ENCODE data around the gene FBXO2.
A peak's percentile ranks its signal among the peaks of the same experiment; 100 is the strongest.

FBXO2 gene

DNA sequence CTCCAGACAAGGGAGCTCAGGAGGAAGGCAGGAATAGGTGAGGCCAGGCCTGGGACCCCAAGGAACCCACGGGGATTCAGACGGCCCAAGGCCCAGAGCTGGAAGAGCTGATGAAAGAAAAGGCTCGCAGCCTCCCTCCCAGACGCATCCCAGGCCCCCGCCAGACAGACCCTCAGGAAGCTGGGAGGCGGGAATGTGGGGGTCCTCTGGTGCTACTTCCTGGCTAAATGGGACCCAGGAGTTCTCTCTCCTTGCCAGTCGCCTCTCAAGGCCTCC, 430 bp downstream of the FBXO2 start:
- DNase-seq (ENCODE audit: insufficient read length, low spot score) (no peak), FAIRE-seq (no peak)

DNA sequence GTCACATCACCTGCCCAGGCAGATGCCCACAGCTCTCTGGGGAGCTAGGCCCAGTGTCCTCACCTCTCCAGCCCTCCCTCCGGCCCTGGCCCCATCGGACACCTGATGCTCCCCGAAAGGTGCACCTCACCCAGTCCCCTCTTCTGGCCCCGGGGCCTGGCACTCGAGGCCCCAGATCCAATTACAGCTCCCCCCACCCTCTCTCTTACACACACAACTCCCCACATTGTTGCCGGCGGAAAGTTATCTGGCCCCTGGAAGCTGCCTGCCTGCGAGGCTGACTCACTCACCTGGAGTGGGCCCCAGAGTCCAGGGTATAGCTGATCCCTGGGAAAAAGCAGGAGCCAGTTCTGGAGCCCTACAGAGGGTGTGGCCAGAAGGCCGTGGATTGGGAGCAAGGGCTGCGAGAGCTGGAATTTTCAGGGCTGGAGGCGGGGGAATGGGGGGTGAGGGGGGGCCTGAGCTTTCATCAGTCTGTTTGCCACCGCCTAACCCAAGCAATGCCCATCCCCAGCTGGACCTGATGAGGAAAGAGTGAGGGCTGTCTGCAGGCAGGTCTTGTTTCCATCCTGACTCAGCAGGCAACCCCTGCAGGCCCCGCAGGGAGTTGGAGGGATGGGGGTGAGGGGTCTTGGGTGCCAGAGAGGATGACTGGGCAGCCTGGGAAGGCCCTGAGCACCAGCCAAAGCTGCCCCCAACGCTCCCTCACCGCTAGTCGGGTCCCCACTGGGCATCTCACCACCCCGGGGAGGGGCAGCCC, 948 bp downstream of the FBXO2 start:
- FAIRE-seq: peak; percentile 65
- peak; percentile 81 for DNase-seq (ENCODE audit: insufficient read length, low spot score)

DNA sequence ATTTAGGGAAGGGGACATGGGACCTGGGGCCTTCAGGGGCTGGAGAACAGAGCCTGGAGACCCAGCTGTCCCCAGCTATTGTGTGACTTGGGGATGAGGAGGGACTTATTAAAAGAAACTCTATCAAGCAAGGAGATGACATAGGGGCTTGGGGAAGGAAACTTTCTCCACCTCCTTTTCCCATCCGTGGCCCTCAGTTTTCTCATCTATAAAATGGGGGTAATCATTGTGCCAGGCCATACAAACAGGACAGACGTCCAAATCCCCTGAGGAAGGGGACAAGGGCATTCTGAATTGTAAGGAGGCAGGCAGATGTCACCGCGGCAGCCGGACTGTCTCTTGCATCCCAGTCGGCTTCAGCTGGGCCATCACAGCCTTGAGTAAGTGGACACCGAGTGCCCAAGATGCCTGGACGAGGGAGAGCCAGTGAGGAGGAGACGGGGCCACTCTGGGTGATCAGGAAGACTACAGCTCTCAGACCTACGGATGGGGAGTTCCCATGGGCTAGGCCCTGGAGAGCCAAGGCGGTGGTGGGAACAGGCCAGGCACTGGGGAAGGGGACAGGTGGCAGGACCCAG, 1.9 kb downstream of the FBXO2 start:
- no peak for FAIRE-seq
- DNase-seq (ENCODE audit: insufficient read length, low spot score): no peak

DNA sequence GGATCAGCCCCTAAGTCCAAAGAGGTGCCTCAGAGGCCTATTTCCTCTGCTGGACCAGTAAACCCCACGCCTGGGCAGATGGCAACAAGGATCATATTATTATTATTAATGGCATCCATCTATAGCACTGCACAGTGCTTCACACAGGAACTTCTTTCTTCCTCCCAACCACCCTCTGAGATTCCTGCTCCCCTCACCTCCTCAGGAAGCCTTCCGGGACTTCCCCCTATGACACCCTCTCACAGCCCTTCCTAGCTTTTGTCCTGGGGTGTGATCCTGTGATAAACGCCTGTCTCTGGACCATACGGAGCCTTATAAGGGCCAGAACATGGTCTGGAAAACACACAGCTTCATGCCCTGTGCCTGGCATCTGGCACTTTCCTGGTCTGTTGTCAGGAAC, 3.2 kb downstream of the FBXO2 start:
- FAIRE-seq (no peak), DNase-seq (ENCODE audit: insufficient read length, low spot score) (no peak)

DNA sequence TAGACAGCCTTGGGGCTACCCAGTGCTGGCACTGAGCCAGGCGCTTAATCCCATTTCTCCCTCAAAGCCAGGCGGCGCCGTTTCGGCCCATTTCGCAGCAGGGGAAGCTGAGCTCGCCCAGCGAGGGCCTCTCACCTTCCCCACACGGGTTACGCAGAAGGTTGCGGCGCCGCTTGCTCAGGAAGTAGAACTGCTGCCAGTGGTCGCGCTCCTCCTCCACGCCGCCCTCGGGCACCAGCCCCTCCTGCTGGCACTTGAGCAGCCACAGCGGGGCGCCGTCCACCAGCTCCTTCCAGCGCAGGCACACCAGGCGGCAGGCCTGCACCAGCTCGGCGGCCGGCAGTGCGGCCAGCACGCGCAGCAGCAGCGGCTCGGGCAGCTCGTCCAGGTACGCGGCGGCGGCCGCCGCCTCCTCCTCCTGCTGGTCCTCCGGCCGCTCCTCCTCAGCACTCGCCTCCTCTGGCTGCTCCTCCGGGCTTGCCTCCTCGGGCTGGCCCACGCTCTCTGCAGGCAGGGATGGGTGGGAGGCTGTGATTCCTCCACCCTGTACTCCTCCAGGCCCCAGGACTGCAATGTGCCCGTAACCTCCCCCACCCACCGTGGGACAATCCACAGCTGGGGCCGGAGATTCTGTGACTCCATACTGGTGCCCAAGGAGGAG, 3.8 kb downstream of the FBXO2 start:
- no peak for FAIRE-seq
- DNase-seq (ENCODE audit: insufficient read length, low spot score): no peak

DNA sequence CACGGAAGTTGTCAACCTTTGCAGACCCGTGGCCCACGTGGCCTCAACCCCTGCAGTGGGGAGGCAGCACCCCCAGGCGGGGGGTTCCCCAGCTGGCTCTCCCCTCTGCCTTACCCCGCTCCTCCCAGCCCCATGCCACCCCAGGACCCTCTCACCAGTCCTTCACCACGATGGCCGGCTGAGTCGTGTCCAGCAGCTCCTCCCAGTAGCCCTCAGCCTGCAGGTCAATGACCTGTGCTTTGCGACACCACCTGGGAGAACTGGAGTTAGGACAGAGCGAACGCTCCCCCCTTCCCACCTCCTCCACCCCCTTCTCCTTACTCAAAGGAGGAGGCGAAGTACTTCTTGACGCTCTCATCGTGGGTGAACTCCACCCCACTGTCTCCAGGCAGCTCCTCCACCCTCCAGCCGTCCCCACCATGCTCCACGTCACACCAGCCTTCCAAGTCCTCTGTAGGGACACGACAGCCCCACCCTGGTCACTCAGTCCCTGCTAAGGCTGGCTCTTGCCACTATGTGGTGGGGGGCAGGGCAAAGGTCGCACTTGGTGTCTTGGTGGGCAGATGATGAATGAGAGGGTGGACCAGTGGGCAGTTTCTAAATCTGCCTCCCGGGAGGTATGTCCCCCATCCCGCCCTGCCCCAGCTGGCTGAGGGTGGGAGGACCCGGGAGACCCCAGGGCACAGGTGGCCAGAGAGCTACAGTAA, 4.5 kb downstream of the FBXO2 start:
- FAIRE-seq (no peak), DNase-seq (ENCODE audit: insufficient read length, low spot score) (no peak)

DNA sequence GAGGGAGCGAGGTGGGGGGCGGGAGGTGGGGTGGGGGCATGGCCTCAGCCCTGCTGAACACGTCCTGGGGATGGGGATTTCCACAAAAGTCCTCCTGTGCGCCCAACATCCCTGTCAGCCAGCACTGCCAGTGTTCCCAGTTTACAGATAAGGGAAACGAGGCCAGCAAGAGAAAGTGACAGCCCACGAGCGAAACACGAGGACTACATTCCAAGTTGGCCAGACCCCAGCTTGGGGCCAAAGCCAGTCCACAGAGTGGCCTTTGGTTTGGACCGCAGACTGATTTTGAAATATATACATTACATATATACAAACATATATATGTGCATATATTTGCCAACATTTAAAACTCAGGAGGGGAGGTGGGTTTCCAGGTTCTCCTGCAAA, 5.0 kb downstream of the FBXO2 start:
- no peak for FAIRE-seq
- DNase-seq (ENCODE audit: insufficient read length, low spot score): no peak

DNA sequence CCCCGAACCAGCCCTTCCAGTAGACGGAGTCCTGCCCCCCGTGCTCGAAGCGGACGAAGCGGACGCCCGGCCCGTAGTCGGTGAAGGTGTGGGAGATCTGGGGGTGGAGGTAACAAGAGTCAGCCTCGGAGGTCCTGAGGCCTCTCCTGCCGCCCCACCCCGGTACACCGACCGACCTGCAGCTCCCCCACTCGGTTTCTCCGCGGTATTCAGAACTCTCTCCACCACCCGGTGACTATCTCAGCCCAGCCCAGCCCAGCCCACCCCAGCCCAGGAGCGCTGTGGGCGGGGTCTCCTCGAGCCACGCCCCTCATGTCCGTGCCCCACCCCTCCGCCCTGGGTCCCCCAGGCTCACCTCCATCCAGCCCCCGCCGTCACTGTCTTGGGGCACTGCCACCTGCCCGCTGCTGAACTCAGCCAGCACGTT, 5.5 kb downstream of the FBXO2 start:
- DNase-seq (ENCODE audit: insufficient read length, low spot score): no peak
- FAIRE-seq: no peak

DNA sequence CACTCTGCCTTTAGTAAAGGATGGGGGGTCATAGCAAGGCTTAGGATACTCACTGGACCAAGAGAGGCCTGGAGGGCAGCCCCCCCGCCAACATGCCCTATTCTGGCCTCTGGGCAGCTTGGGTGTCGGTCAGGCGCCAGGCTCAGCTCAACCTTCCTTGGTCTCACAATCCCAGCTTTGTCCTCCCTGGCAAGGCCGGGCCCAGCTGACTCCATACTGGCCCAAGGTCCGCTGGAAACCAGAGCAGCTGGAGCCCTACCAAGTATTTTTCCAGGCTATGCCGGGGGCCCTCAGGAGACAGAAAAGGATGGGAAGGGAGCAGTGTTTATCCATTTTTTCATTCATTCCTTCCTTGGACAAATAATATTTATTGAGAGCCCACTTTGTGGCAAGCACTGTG, 6.2 kb downstream of the FBXO2 start:
- DNase-seq (ENCODE audit: insufficient read length, low spot score) (no peak), FAIRE-seq (no peak)

DNA sequence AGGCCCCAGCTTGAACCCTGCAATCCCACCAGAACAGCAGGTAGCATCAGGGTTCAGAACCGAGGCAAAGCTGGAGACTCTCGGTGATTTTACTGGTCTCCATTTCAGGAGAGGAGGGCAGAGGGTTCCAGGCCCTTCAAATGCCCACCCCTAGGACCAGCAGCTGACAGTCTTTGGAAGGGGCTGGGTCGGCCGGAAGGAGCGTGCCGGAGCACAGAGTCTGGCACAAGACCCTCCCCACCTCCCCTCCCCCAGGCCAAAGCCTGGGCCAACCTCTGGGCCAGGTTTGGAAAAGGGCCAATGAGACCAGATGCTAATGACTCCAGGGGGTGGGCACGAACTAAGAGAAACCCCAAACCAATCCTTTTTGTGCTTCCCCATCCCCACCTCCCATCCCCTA, 6.9 kb downstream of the FBXO2 start:
- no peak for DNase-seq (ENCODE audit: insufficient read length, low spot score)
- no peak for FAIRE-seq

DNA sequence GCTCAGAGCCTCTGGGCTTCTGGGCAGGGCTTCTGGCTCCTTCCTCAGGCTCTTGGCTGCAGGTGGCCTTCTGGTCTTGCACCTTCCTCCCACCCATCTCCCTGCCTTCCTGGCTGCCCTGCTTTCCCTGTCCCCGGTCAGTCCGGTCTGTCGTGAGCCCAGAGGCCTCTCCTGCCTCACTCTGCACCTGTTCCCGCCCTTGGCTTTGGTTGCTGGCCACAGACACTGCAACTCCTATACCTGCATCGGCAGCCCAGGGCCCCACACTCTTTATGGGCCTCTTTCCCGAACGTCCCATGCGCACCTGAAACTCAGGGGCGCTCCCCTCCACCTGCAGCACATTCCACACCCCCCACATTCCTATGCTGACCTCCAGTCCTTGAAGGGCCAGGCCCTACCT, 7.9 kb downstream of the FBXO2 start:
- no peak for FAIRE-seq
- DNase-seq (ENCODE audit: insufficient read length, low spot score): no peak

DNA sequence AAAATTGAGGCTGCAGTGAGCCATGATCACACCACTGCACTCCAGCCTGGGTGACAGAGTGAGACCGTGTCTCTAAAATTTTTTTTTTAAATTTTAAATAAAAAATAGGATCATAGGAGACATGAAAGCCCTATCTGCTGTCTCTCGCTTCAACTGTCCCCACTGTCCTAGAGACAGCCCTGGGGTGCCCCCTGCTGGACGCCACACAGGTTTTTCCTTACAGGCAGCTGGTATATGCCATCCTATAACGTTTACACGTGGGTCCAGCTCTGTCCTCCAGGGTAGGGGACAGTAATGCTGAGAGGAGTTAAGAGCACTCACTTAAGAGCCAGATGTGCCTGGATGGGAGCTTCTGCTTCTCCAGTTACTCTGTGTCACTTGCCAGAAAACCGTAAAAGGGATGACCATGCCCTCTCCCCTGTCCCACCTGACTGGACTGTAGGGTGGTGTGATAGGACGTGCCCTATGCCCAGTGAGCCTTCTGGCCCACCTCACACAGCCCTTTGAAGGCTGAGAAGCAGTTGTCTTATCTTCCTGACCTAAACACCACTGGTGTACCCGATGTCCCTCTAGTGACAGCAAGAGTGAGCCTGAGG, 8.5 kb downstream of the FBXO2 start:
- peak; percentile 68 for DNase-seq (ENCODE audit: insufficient read length, low spot score)
- no peak for FAIRE-seq

DNA sequence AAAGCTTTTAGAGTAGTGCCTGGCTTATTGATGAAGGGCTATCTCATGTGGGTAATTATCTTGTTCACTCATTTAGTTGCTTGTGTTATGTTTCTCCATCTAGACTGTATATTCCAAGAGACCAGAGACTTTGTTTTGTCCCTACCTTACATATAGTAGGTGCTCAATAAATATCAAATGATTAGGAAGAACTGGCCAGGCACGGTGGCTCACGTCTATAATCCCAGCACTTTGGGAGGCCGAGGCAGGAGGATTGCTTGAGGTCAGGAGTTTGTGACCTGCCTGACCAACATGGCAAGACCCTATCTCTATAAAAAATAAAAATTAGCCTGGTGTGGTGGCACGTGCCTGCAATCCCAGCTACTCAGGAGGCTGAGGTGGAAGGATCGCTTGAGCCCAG, 9.0 kb downstream of the FBXO2 start:
- DNase-seq (ENCODE audit: insufficient read length, low spot score) (no peak), FAIRE-seq (no peak)

DNA sequence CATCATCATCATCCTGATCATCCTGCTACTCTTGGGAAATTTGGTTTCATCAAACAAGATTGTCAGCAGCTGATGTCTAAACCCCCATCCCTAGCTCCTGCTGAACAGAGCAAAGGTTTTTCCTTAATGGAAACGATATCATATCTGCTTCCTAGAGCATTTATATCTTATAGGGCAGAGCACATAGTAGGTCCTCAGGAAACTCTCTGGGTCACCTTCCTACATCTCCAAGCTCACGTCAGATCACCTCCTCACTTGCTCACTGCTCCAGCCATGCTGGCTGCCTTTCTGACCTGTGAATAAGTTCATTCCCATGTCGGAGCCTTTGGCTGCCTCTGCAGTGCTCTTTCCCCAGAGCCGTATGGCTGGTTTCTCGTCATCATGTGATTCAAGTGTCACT, 10.4 kb downstream of the FBXO2 start:
- DNase-seq (ENCODE audit: insufficient read length, low spot score) (no peak), FAIRE-seq (no peak)

DNA sequence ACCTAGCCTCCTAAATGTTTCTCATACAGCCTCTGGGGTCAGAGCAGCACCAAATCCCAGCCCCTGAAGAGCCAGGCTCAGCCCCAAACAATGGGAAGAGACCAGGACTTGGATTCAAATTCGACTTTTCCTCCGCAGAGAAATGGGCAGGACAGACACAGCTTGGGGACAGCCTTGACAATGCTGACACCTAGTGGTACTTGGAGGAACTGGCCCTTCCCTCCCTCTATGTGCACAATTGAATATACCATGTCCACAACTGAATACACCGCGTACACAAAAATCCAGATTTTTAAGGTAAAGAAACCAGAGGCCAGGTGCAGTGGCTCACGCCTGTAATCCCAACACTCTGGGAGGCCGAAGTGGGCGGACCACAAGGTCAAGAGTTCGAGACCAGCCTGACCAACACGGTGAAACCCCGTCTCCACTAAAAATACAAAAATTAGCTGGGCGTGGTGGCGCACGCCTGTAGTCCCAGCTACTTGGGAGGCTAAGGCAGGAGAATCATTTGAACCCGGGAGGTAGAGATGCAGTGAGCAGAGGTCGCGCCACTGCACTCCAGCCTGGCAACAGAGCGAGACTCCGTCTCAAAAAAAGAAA, 11.7 kb downstream of the FBXO2 start:
- peak; percentile 69 for DNase-seq (ENCODE audit: insufficient read length, low spot score)
- peak; percentile 80 for FAIRE-seq

DNA sequence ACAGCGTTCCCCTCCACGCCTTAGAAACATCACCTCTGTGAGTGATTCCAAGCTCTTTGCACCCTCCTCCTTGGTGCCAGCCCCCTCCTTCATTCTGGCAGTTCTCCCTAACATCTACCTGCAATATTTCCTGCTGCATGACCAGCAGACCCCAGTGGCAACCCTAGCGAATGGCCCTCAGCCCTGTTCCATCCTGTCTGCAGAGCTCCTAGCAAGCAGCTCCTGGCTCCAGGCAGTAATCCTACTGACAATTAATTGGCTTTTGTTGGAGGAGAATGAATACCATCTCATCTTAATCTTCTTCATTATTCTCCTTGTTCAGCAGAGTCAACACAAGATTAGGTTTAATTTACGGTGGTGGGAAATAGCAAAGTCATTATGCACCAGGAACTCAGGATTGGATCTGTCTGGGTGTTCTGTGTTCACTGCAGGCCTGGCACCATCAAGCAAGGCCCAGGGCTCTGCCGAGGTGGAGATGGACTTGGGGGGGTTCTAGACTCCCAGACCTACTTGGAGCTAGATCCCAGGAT, 12.4 kb downstream of the FBXO2 start:
- FAIRE-seq (no peak), DNase-seq (ENCODE audit: insufficient read length, low spot score) (no peak)

DNA sequence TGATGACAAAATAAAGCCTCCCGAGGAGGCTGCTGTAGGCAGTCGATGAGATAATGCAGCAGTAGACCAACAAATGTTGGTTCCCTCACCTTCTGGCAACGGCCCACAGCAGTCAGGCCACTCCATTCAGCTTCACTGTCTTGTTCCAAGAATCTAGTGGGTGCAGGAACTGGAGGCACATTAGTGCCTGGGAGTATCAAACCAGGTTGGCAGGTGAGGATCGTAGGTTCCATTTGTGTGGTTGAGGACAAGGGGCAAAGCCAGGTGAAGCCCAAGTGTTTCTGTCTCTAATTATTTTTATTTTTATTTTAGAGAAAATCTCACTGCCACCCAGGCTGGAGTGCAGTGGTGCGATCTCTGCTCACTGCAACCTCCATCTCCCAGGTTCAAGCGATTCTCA, 13.3 kb downstream of the FBXO2 start:
- DNase-seq (ENCODE audit: insufficient read length, low spot score): no peak
- FAIRE-seq: no peak

DNA sequence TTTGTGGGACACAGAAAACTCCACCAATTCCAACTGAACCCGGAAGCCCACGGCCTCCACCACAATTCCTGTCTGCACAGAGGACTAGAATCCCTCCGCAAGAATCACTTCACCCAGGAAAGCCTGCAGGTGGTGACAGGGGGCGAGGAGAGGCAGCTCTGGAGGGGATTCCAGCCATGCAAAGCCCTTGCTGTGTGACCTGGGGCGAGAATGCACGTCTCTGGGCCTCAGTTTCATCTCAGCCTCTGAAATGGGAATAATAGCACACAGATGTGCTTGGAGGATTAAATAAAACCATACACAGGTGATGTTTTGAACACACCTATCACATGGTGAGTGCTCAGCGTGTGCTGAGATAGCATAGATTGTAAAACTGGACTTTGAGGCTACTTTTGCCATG, 14.1 kb downstream of the FBXO2 start:
- FAIRE-seq: no peak
- no peak for DNase-seq (ENCODE audit: insufficient read length, low spot score)

DNA sequence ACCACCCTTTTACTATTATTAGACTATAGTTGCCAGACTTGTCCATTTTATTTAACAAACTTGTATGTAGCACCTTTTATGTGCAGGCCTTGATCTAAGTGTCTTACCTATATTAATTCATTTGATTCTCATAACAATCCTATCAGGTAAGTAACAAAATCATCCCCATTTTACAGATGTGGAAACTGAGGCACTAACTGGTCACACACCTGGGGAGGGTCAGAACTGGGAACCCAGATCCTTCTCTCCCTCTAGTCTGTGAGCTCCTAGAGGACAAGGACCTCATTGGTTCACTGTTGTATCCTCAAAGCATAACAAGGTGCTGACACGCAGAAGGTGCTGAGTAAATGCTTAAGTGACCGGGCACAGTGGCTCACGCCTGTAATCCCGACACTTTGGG, 14.9 kb downstream of the FBXO2 start:
- FAIRE-seq (no peak), DNase-seq (ENCODE audit: insufficient read length, low spot score) (no peak)

DNA sequence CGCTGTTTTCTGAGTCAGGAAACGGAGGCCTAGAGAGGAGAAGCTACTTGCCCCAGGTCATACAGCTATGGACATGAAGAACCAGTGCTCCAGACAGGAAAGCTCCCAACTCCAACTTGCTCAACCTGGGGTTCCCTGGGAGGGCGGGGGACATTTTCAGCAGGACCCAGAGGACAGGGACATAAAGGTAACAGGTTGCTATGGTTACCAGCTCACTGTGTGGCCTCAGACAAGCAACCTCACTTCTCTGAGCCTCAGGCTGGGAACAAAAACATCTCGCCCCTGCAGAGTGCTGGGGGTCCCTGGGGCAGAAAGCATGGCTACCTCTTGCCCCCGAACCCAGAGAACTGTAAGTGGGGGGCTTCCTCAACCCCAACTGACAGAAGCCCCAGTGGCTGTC, 16.1 kb downstream of the FBXO2 start:
- DNase-seq (ENCODE audit: insufficient read length, low spot score): no peak
- no peak for FAIRE-seq
